ENCODE results near the gene POLR3B. TPM values are rescaled to one million over a fixed set of nuclear protein-coding genes. Genes with fewer than 3 reads are reported as not detected.

POLR3B gene
- total RNA-seq, 1 donor from 2014 or later, result 14.2 TPM

DNA sequence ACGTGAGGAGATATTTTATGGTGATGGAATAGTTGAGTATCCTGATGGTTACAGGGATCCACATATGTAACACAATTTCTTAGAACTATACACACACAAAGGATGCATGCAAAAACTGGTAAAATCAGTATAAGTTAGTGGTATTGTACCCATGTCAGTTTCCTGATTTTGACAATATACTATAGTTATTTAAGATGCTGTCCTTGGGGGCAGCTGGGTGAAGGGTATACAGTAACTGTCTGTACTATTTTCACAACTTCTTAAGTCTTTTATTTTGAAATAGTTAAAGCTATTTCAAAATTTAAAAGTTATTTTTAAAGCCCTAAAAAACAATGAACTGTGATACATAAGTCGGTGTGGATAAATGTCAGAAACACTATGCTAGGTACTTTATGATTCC is 24.5 kb upstream of the POLR3B start:
- Mint-ChIP-seq H3K4me3 (no peak overlapping the region), H3K4me1 (peaks cover 2% of the 10 kb centered on the region), H3K27ac (no peak overlapping the region), H3K36me3 (peaks cover 27% of the 10 kb centered on the region), H3K27me3 (ENCODE audit: low read depth) (no peaks in the 10 kb centered on the region), H3K9me3 (peaks cover 4% of the 10 kb centered on the region)
- DNase-seq (ENCODE audit: low spot score in 2 of 2, unreplicated experiment in 2 of 2), result no peak
- TF ChIP-seq, protein P1, sequence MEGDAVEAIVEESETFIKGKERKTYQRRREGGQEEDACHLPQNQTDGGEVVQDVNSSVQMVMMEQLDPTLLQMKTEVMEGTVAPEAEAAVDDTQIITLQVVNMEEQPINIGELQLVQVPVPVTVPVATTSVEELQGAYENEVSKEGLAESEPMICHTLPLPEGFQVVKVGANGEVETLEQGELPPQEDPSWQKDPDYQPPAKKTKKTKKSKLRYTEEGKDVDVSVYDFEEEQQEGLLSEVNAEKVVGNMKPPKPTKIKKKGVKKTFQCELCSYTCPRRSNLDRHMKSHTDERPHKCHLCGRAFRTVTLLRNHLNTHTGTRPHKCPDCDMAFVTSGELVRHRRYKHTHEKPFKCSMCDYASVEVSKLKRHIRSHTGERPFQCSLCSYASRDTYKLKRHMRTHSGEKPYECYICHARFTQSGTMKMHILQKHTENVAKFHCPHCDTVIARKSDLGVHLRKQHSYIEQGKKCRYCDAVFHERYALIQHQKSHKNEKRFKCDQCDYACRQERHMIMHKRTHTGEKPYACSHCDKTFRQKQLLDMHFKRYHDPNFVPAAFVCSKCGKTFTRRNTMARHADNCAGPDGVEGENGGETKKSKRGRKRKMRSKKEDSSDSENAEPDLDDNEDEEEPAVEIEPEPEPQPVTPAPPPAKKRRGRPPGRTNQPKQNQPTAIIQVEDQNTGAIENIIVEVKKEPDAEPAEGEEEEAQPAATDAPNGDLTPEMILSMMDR (IDR thresholded peaks at IDR 0.05; ENCODE audit: unreplicated experiment), result no peak

GRCh38 chr12:106333756-106334155 is 23.8 kb upstream of the POLR3B start:
- DNase-seq (ENCODE audit: low spot score in 2 of 2, unreplicated experiment in 2 of 2), result no peak
- H3K27ac Mint-ChIP-seq, result no peak overlapping the region
- H3K36me3 Mint-ChIP-seq, result peaks cover 27% of the 10 kb centered on the region
- no peak overlapping the region for H3K4me3 Mint-ChIP-seq
- peaks cover 4% of the 10 kb centered on the region for H3K9me3 Mint-ChIP-seq
- TF ChIP-seq, protein P1 (IDR thresholded peaks at IDR 0.05; ENCODE audit: unreplicated experiment), result no peak
- peaks cover 2% of the 10 kb centered on the region for H3K4me1 Mint-ChIP-seq
- no peaks in the 10 kb centered on the region for H3K27me3 Mint-ChIP-seq (ENCODE audit: low read depth)

GRCh38 chr12:106341086-106341877 is 16.3 kb upstream of the POLR3B start:
- Mint-ChIP-seq H3K27me3 (ENCODE audit: low read depth) (no peaks in the 10 kb centered on the region), H3K27ac (peak overlapping the region; percentile 11), H3K4me3 (no peak overlapping the region), H3K4me1 (peaks cover 32% of the 10 kb centered on the region), H3K36me3 (peaks cover 11% of the 10 kb centered on the region), H3K9me3 (no peaks in the 10 kb centered on the region)
- DNase-seq (ENCODE audit: low spot score in 2 of 2, unreplicated experiment in 2 of 2), result no peak
- TF ChIP-seq, protein P1 (IDR thresholded peaks at IDR 0.05; ENCODE audit: unreplicated experiment), result no peak

GRCh38 chr12:106342397-106343213 is 14.9 kb upstream of the POLR3B start:
- H3K9me3 Mint-ChIP-seq, result no peaks in the 10 kb centered on the region
- DNase-seq (ENCODE audit: low spot score in 2 of 2, unreplicated experiment in 2 of 2), result no peak
- H3K27me3 Mint-ChIP-seq (ENCODE audit: low read depth), result no peaks in the 10 kb centered on the region
- peak overlapping the region; percentile 30 for H3K27ac Mint-ChIP-seq
- peaks cover 8% of the 10 kb centered on the region for H3K36me3 Mint-ChIP-seq
- peaks cover 32% of the 10 kb centered on the region for H3K4me1 Mint-ChIP-seq
- H3K4me3 Mint-ChIP-seq, result no peak overlapping the region
- TF ChIP-seq, protein P1 (IDR thresholded peaks at IDR 0.05; ENCODE audit: unreplicated experiment), result no peak

- no peak for DNase-seq (ENCODE audit: low spot score in 2 of 2, unreplicated experiment in 2 of 2)
- H3K9me3 Mint-ChIP-seq, result no peaks in the 10 kb centered on the region
- TF ChIP-seq, protein P1 (IDR thresholded peaks at IDR 0.05; ENCODE audit: unreplicated experiment), result no peak
- H3K27me3 Mint-ChIP-seq (ENCODE audit: low read depth), result no peaks in the 10 kb centered on the region
- H3K4me3 Mint-ChIP-seq, result no peak overlapping the region
- peaks cover 4% of the 10 kb centered on the region for H3K36me3 Mint-ChIP-seq
- H3K27ac Mint-ChIP-seq, result no peak overlapping the region
- peaks cover 32% of the 10 kb centered on the region for H3K4me1 Mint-ChIP-seq
Observed at GRCh38 chr12:106343214-106343528, 14.4 kb upstream of the POLR3B start.
